B cell (primary cell): ENCODE results near the gene MAP3K7CL. TPM values are rescaled to one million over a fixed set of nuclear protein-coding genes. Genes with fewer than 3 reads are reported as not detected.

Experiments used
- ATAC-seq: fragments of 200-7000 bp; cut with Tn5 transposase; one replicate; pipeline ENCODE4 v1.10.0; 2021; ENCODE audit warnings: low read depth, mild to moderate bottlenecking, moderate number of reproducible peaks, moderate library complexity
- CTCF ChIA-PET: fragments of 350-600 bp; sonication (Branson Sonifier 250); formaldehyde crosslinking; loops from one replicate; lab custom pipeline; 2021; ENCODE audit warnings: antibody characterized with exemption, inconsistent platforms; lab: Charles Lee
- POLR2A ChIA-PET: fragments of 350-600 bp; sonication (Branson Sonifier 250); formaldehyde crosslinking; loops from one replicate; lab custom pipeline; 2021; ENCODE audit warnings: antibody characterized with exemption; lab: Charles Lee
- DNase-seq: peaks from one replicate; pipeline ENCODE4 v3.0.0; 2013
- H2AFZ ChIP-seq: 2 replicates; pipeline ENCODE4 v1.6.1; 2012; ENCODE audit warnings: mild to moderate bottlenecking, low read depth, low read length; ENCODE audit not compliant: insufficient read depth, poor library complexity, severe bottlenecking
- H3K27ac ChIP-seq, 2 donors: 1 replicate in 1 of 2; 2 replicates in 1 of 2; pipeline ENCODE4 v1.5.1; 2012 to 2013; ENCODE audit warnings: low read length in 2 of 2, mild to moderate bottlenecking in 2 of 2, moderate library complexity in 1 of 2
- H3K27me3 ChIP-seq, 4 experiments: fragments of 200-600 bp in 1 of 4; sonication (generic) in 1 of 4; replicated peaks in 1 of 4; 1 replicate in 2 of 4; 2 replicates in 2 of 4; pipeline versions ENCODE4 v1.6.1 to v1.7.0; 2013 to 2016; ENCODE audit warnings: low read length in 3 of 4, mild to moderate bottlenecking in 2 of 4, mixed read lengths in 1 of 4, moderate library complexity in 1 of 4; ENCODE audit not compliant: insufficient read depth in 4 of 4, control insufficient read depth in 3 of 4; ENCODE audit errors: control extremely low read depth in 1 of 4
- H3K36me3 ChIP-seq, 2 experiments: replicated peaks in 1 of 2; 1 replicate in 1 of 2; 2 replicates in 1 of 2; pipeline versions ENCODE4 v1.6.1 to v1.7.1; 2013; ENCODE audit warnings: low read length in 1 of 2; ENCODE audit not compliant: insufficient read depth in 2 of 2, control insufficient read depth in 1 of 2; ENCODE audit errors: control extremely low read depth in 1 of 2, extremely low read depth in 1 of 2
- H3K4me1 ChIP-seq, 2 donors: fragments of 200-600 bp in 1 of 2; sonication (generic) in 1 of 2; 1 replicate in 1 of 2; 2 replicates in 1 of 2; pipeline versions ENCODE4 v1.5.1 to v1.6.1; 2013 to 2017; ENCODE audit warnings: low read length in 2 of 2; ENCODE audit not compliant: control insufficient read depth in 2 of 2, insufficient read depth in 2 of 2
- H3K4me2 ChIP-seq: replicated peaks from 2 replicates; pipeline ENCODE3; 2012; ENCODE audit warnings: mild to moderate bottlenecking, low read depth, low read length; ENCODE audit not compliant: poor library complexity, severe bottlenecking
- H3K4me3 ChIP-seq, 5 experiments: fragments of 200-600 bp in 1 of 5; sonication (generic) in 1 of 5; 1 replicate in 3 of 5; 2 replicates in 2 of 5; pipeline versions ENCODE4 v1.5.1 to v1.7.0; 2011 to 2016; ENCODE audit warnings: low read length in 4 of 5, mild to moderate bottlenecking in 4 of 5, low read depth in 2 of 5, control low read depth in 1 of 5, moderate library complexity in 1 of 5; ENCODE audit not compliant: insufficient read depth in 1 of 5; ENCODE audit errors: control extremely low read depth in 1 of 5, extremely low read depth in 1 of 5
- H3K79me2 ChIP-seq: fragments of 200-600 bp; sonication (generic); one replicate; pipeline ENCODE4 v1.6.0; 2016; ENCODE audit warnings: low read length; ENCODE audit not compliant: control insufficient read depth, insufficient read depth
- H3K9ac ChIP-seq: fragments of 200-600 bp; sonication (generic); 2 replicates; pipeline ENCODE4 v1.6.1; 2017; ENCODE audit warnings: mild to moderate bottlenecking, low read length, moderate library complexity
- H3K9me3 ChIP-seq, 3 donors: one replicate each; pipeline versions ENCODE4 v1.6.1 to v1.7.1; 2013; ENCODE audit warnings: low read length in 2 of 3; ENCODE audit not compliant: control insufficient read depth in 2 of 3, insufficient read depth in 1 of 3; ENCODE audit errors: control extremely low read depth in 1 of 3
- H4K20me1 ChIP-seq: 2 replicates; pipeline ENCODE4 v1.6.0; 2012; ENCODE audit warnings: mild to moderate bottlenecking, low read length; ENCODE audit not compliant: insufficient read depth, control insufficient read depth, poor library complexity, severe bottlenecking
- H3K27ac Mint-ChIP-seq: one replicate; pipeline ENCODE4 v1.8.0; 2021; ENCODE audit warnings: mixed read lengths
- H3K27me3 Mint-ChIP-seq: one replicate; pipeline ENCODE4 v1.8.0; 2021; ENCODE audit warnings: mixed read lengths
- H3K4me1 Mint-ChIP-seq: one replicate; pipeline ENCODE4 v1.8.0; 2021; ENCODE audit warnings: mixed read lengths
- H3K4me3 Mint-ChIP-seq: one replicate; pipeline ENCODE4 v1.8.0; 2021; ENCODE audit warnings: mixed read lengths
- H3K9me3 Mint-ChIP-seq: one replicate; pipeline ENCODE4 v1.8.0; 2022; ENCODE audit warnings: mixed read lengths; ENCODE audit not compliant: insufficient read depth
- EZH2 ChIP-seq: IDR thresholded peaks from 2 replicates; pipeline ENCODE4 v1.6.1; 2012; ENCODE audit warnings: borderline replicate concordance, low read depth, mild to moderate bottlenecking, moderate library complexity, low read length; ENCODE audit not compliant: insufficient read depth, poor library complexity, severe bottlenecking
- WGBS: methylation state at CpG from one replicate; pipeline ENCODE4 v1.1.5; 2013; ENCODE audit warnings: missing lambda C conversion rate; ENCODE audit not compliant: insufficient coverage; 5-methylcytosine and 5-hydroxymethylcytosine counted together
- intact Hi-C: fragments of 100-400 bp; cut with micrococcal nuclease; formaldehyde crosslinking; loops from one replicate; pipeline ENCODE4 v1.10.0; 2022
- polyA plus RNA-seq: library from polyadenylated mRNA; depleted of rRNA; stranded (reverse); fragments of >200 nt; gene quantifications from 2 replicates; pipeline ENCODE4 v1.2.3, GENCODE V29; 2012
- total RNA-seq, 2 donors: library from RNA; stranded (reverse); fragments of 120-200 nt in 1 of 2; gene quantifications; 1 replicate in 1 of 2; 2 replicates in 1 of 2; pipeline versions ENCODE4 v1.2.3 to v1.2.4, GENCODE V29; 2013 to 2022
- TF ChIP-seq, protein P1 (sequence below): fragments of 200-600 bp; IDR thresholded peaks from one replicate; pipeline ENCODE4 v1.8.0; 2022; ENCODE audit warnings: antibody characterized with exemption, mild to moderate bottlenecking

The MAP3K7CL gene
- total and polyA plus RNA-seq, 2 donors (not counting 1 experiment from before 2014, with no cell fraction given), result 8.9 to 11.9 TPM

- Histone ChIP-seq H3K9ac (no peak overlapping the region), H3K27ac (no peak overlapping the region), H3K79me2 (no peaks in the 10 kb centered on the region), H3K27me3 (no peaks in the 10 kb centered on the region), H3K4me2 (no peak overlapping the region), H2AFZ (no peak overlapping the region), H3K9me3 (no peaks in the 10 kb centered on the region), H3K4me1 (no peaks in the 10 kb centered on the region), H3K4me3 (no peak overlapping the region), H3K36me3 (no peaks in the 10 kb centered on the region), H4K20me1 (no peaks in the 10 kb centered on the region)
- DNase-seq, result no peak
- no CpG with 5 or more reads among the region's 2 CpGs for WGBS
- H3K4me1 Mint-ChIP-seq, result no peaks in the 10 kb centered on the region
- intact Hi-C loops, result no loop called here
- H3K27me3 Mint-ChIP-seq, result no peaks in the 10 kb centered on the region
- ChIA-PET POLR2A (no interaction called here), CTCF (no interaction called here)
- no peak for TF ChIP-seq EZH2
- TF ChIP-seq, protein P1, sequence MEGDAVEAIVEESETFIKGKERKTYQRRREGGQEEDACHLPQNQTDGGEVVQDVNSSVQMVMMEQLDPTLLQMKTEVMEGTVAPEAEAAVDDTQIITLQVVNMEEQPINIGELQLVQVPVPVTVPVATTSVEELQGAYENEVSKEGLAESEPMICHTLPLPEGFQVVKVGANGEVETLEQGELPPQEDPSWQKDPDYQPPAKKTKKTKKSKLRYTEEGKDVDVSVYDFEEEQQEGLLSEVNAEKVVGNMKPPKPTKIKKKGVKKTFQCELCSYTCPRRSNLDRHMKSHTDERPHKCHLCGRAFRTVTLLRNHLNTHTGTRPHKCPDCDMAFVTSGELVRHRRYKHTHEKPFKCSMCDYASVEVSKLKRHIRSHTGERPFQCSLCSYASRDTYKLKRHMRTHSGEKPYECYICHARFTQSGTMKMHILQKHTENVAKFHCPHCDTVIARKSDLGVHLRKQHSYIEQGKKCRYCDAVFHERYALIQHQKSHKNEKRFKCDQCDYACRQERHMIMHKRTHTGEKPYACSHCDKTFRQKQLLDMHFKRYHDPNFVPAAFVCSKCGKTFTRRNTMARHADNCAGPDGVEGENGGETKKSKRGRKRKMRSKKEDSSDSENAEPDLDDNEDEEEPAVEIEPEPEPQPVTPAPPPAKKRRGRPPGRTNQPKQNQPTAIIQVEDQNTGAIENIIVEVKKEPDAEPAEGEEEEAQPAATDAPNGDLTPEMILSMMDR, result no peak
- H3K9me3 Mint-ChIP-seq, result no peaks in the 10 kb centered on the region
- no peak overlapping the region for H3K4me3 Mint-ChIP-seq
- no peak overlapping the region for H3K27ac Mint-ChIP-seq
- ATAC-seq, result no peak
Observed at GRCh38 chr21:29215709-29216108, 85.3 kb downstream of the MAP3K7CL start.

GRCh38 chr21:29217818-29218291, 87.4 kb downstream of the MAP3K7CL start:
- no peak overlapping the region for H3K4me2 ChIP-seq
- CTCF ChIA-PET, result no interaction called here
- Mint-ChIP-seq H3K27me3 (no peaks in the 10 kb centered on the region), H3K27ac (no peak overlapping the region), H3K9me3 (no peaks in the 10 kb centered on the region), H3K4me1 (no peaks in the 10 kb centered on the region), H3K4me3 (no peak overlapping the region)
- no peaks in the 10 kb centered on the region for H3K9me3 ChIP-seq
- H3K9ac ChIP-seq, result no peak overlapping the region
- no peak overlapping the region for H2AFZ ChIP-seq
- no peak for ATAC-seq
- H3K36me3 ChIP-seq, result no peaks in the 10 kb centered on the region
- WGBS, result no CpG with 5 or more reads among the region's 4 CpGs
- H3K27ac ChIP-seq, result no peak overlapping the region
- no peaks in the 10 kb centered on the region for H3K27me3 ChIP-seq
- TF ChIP-seq, protein P1, result no peak
- TF ChIP-seq EZH2, result no peak
- DNase-seq, result no peak
- intact Hi-C loops, result no loop called here
- no peaks in the 10 kb centered on the region for H3K4me1 ChIP-seq
- H3K79me2 ChIP-seq, result no peaks in the 10 kb centered on the region
- H4K20me1 ChIP-seq, result no peaks in the 10 kb centered on the region
- no peak overlapping the region for H3K4me3 ChIP-seq
- POLR2A ChIA-PET, result interaction anchor here (0.6 kb wide), 2 partner anchors 9 to 13 kb away, joined by 4 to 6 read pairs; no protein-coding TSS in a partner anchor
